HepG2 (cell line): ENCODE data around the gene GRB10. TPM values are rescaled to one million over a fixed set of nuclear protein-coding genes. Genes with fewer than 3 reads are reported as not detected.

Experiments
- ATAC-seq: fragments of 200-7000 bp; cut with Tn5 transposase; 3 replicates; pipeline ENCODE4 v1.9.1; 2020; ENCODE audit warnings: mild to moderate bottlenecking, moderate library complexity
- BruUV-seq: library from RNA; stranded (reverse); fragments of 400-500 nt; replicated peaks from 2 replicates; lab custom pipeline; 2021; lab: Mats Ljungman, UMichigan
- CTCF ChIA-PET: fragments of 300-600 bp; formaldehyde crosslinking; extraction: SDS; loops from one replicate; lab custom pipeline; 2021; ENCODE audit warnings: low total read pairs, inconsistent platforms, low intra/inter-chr PET ratio; lab: Yijun Ruan, JAX
- POLR2A ChIA-PET: fragments of 350-600 bp; sonication (Branson Sonifier 250); formaldehyde crosslinking; loops from one replicate; lab custom pipeline; 2020; ENCODE audit warnings: antibody characterized with exemption, inconsistent platforms; lab: Yijun Ruan, JAX
- DNase-seq: peaks from one replicate; pipeline ENCODE4 v3.0.0-alpha.2; 2015; ENCODE audit warnings: low spot score
- FAIRE-seq: peaks from 3 replicates; lab custom pipeline; 2011; peaks lifted over from hg19 to GRCh38; lab: Jason Lieb, UNC
- H2AFZ ChIP-seq: one replicate; pipeline ENCODE4 v1.6.1; 2011; ENCODE audit warnings: low read length, inconsistent platforms
- H3K27ac ChIP-seq: fragments of 300-600 bp; 3 replicates; pipeline ENCODE4 v1.8.0; 2011; ENCODE audit warnings: mixed run types, mild to moderate bottlenecking, mixed read lengths, low read length, inconsistent platforms; ENCODE audit not compliant: insufficient read depth; ENCODE audit errors: extremely low read length
- H3K27me3 ChIP-seq, 2 experiments: fragments of 200-600 bp in 1 of 2; 2 replicates in 1 of 2; 3 replicates in 1 of 2; pipeline versions ENCODE4 v1.6.0 to v1.8.0; 2011; ENCODE audit warnings: low read length in 2 of 2, mild to moderate bottlenecking in 2 of 2, moderate library complexity in 2 of 2, inconsistent platforms in 1 of 2; ENCODE audit not compliant: insufficient read depth in 2 of 2, control insufficient read depth in 1 of 2
- H3K36me3 ChIP-seq, 2 experiments: fragments of 200-600 bp in 1 of 2; replicated peaks in 1 of 2; 2 replicates in 1 of 2; 3 replicates in 1 of 2; pipeline versions ENCODE4 v1.5.1 to v1.8.0; 2011; ENCODE audit warnings: low read length in 2 of 2, inconsistent platforms in 1 of 2; ENCODE audit not compliant: insufficient read depth in 2 of 2, control insufficient read depth in 1 of 2
- H3K4me1 ChIP-seq: 2 replicates; pipeline ENCODE4 v1.5.1; 2012; ENCODE audit warnings: low read length, inconsistent platforms; ENCODE audit not compliant: insufficient read depth
- H3K4me2 ChIP-seq: 2 replicates; pipeline ENCODE4 v1.6.0; 2011; ENCODE audit warnings: low read depth, low read length, inconsistent platforms
- H3K4me3 ChIP-seq, 3 experiments: fragments of 200-600 bp in 1 of 3; sonication (generic), shearing (Covaris generic) in 1 of 3; replicated peaks in 1 of 3; 2 replicates each; pipeline ENCODE4 v1.5.1; 2011 to 2016; ENCODE audit warnings: low read length in 3 of 3, inconsistent platforms in 2 of 3, low read depth in 2 of 3, mild to moderate bottlenecking in 2 of 3, control low read depth in 1 of 3, mixed read lengths in 1 of 3; ENCODE audit not compliant: insufficient read depth in 1 of 3
- H3K79me2 ChIP-seq: one replicate; pipeline ENCODE4 v1.6.1; 2011; ENCODE audit warnings: low read length, inconsistent platforms; ENCODE audit not compliant: insufficient read depth
- H3K9ac ChIP-seq: 2 replicates; pipeline ENCODE4 v1.6.0; 2011; ENCODE audit warnings: mild to moderate bottlenecking, low read depth, low read length, inconsistent platforms; ENCODE audit not compliant: insufficient read depth
- H3K9me3 ChIP-seq: 2 replicates; pipeline ENCODE4 v1.5.1; 2012; ENCODE audit warnings: mild to moderate bottlenecking, low read length
- H4K20me1 ChIP-seq: 2 replicates; pipeline ENCODE4 v1.6.0; 2011; ENCODE audit warnings: inconsistent platforms, mild to moderate bottlenecking, low read length, moderate library complexity; ENCODE audit not compliant: insufficient read depth
- CEBPB ChIP-seq: IDR thresholded peaks from 2 replicates; pipeline ENCODE4 v1.6.1; 2011; ENCODE audit warnings: low read depth, low read length, improper control_type of control experiment, borderline replicate concordance
- FOXC1 ChIP-seq: sonication (generic); formaldehyde crosslinking; IDR thresholded peaks from 2 replicates; pipeline ENCODE4 v1.8.0; 2022; ENCODE audit warnings: mild to moderate bottlenecking, missing genetic modification reagents, borderline replicate concordance
- GMEB2 ChIP-seq: IDR thresholded peaks from 2 replicates; pipeline ENCODE4 v1.6.1; 2016; ENCODE audit warnings: missing biosample characterization, missing genetic modification reagents, low read depth
- MTERF4 ChIP-seq: sonication (generic); formaldehyde crosslinking; IDR thresholded peaks from 2 replicates; pipeline ENCODE4 v1.8.0; 2023; ENCODE audit warnings: mild to moderate bottlenecking, missing genetic modification reagents
- PITX1 ChIP-seq: sonication (generic); formaldehyde crosslinking; IDR thresholded peaks from 2 replicates; pipeline ENCODE4 v1.5.1; 2020; ENCODE audit warnings: mild to moderate bottlenecking, missing genetic modification reagents
- RXRA ChIP-seq: sonication (generic); formaldehyde crosslinking; IDR thresholded peaks from 2 replicates; pipeline ENCODE4 v1.5.1; 2020; ENCODE audit warnings: missing genetic modification reagents
- SOX5 ChIP-seq: IDR thresholded peaks from 2 replicates; pipeline ENCODE4 v1.6.1; 2016; ENCODE audit warnings: borderline replicate concordance
- TBX2 ChIP-seq: sonication (generic); formaldehyde crosslinking; IDR thresholded peaks from 2 replicates; pipeline ENCODE4 v1.5.0; 2020; ENCODE audit warnings: missing genetic modification reagents, mild to moderate bottlenecking, borderline replicate concordance
- ZFP62 ChIP-seq: sonication (generic); formaldehyde crosslinking; IDR thresholded peaks from 2 replicates; pipeline ENCODE4 v1.4.0; 2020; ENCODE audit warnings: missing genetic modification reagents
- ZNF232 ChIP-seq: sonication (generic); formaldehyde crosslinking; IDR thresholded peaks from 2 replicates; pipeline ENCODE4 v1.4.0; 2020; ENCODE audit warnings: missing genetic modification reagents, borderline replicate concordance
- ZNF446 ChIP-seq: sonication (generic); formaldehyde crosslinking; IDR thresholded peaks from 2 replicates; pipeline ENCODE4 v1.5.0; 2020; ENCODE audit warnings: mild to moderate bottlenecking, missing genetic modification reagents
- ZNF512 ChIP-seq: sonication (generic); formaldehyde crosslinking; IDR thresholded peaks from 2 replicates; pipeline ENCODE4 v1.4.0; 2020; ENCODE audit warnings: mild to moderate bottlenecking, missing genetic modification reagents
- ZNF609 ChIP-seq: sonication (generic); formaldehyde crosslinking; IDR thresholded peaks from 2 replicates; pipeline ENCODE4 v1.4.0; 2020; ENCODE audit warnings: mild to moderate bottlenecking, missing genetic modification reagents, borderline replicate concordance
- ZNF784 ChIP-seq: sonication (generic); formaldehyde crosslinking; IDR thresholded peaks from 2 replicates; pipeline ENCODE4 v1.5.1; 2020; ENCODE audit warnings: missing genetic modification reagents, mild to moderate bottlenecking, borderline replicate concordance
- WGBS: methylation state at CpG from one replicate; pipeline ENCODE4 v1.1.6; 2017; ENCODE audit warnings: low lambda C conversion rate; 5-methylcytosine and 5-hydroxymethylcytosine counted together
- in situ Hi-C: cut with HindIII; loops from 2 replicates; pipeline ENCODE4 v1.10.0; 2017; ENCODE audit warnings: low pct_unique_long_range_greater_than_20kb; ENCODE audit not compliant: extremely low pct_ligation_motif_present
- intact Hi-C: fragments of 100-400 bp; cut with micrococcal nuclease; formaldehyde crosslinking; loops from one replicate; pipeline ENCODE4 v1.10.0; 2022; ENCODE audit not compliant: unreplicated experiment
- polyA plus RNA-seq, 8 experiments: library from polyadenylated mRNA; depleted of rRNA in 3 of 8; stranded (reverse) in 7 of 8; unstranded in 1 of 8; fragments of >200 nt; fragmentation: Illumina TruSeq in 4 of 8; extraction: Trizol in 4 of 8; gene quantifications; 2 replicates each; pipeline versions ENCODE4 v1.2.1 to v1.2.3, GENCODE V29; 2011 to 2016; ENCODE audit warnings: low read depth in 4 of 8, missing spikeins in 1 of 8, mixed read lengths in 1 of 8; ENCODE audit not compliant: insufficient read depth in 1 of 8
- total RNA-seq, 5 experiments: library from RNA; depleted of rRNA; stranded (reverse); fragments of >200 nt; fragmentation: Illumina TruSeq; extraction: Trizol; gene quantifications; 2 replicates each; pipeline ENCODE4 v1.2.3, GENCODE V29; 2016; ENCODE audit warnings: low read depth in 1 of 5

The GRB10 gene
- total and polyA plus RNA-seq, 2 of the 13 experiments (the other 11 are each of a cell fraction or from before 2014, with no cell fraction given), result 4.0 to 6.8 TPM

GRCh38 chr7:50677638-50677996 is 105.1 kb downstream of the GRB10 start:
- Histone ChIP-seq H3K27ac (no peak overlapping the region), H3K79me2 (no peaks in the 10 kb centered on the region), H3K36me3 (no peaks in the 10 kb centered on the region), H2AFZ (no peak overlapping the region), H3K9ac (0 out of 2 replicates have a peak overlapping the region, but pooled peaks have one; percentile 9), H3K4me3 (no peak overlapping the region), H4K20me1 (no peaks in the 10 kb centered on the region), H3K27me3 (no peaks in the 10 kb centered on the region), H3K9me3 (no peaks in the 10 kb centered on the region), H3K4me1 (peaks cover 37% of the 10 kb centered on the region), H3K4me2 (peak overlapping the region; percentile 67)
- BruUV-seq, result no TSS peak
- ChIA-PET CTCF (interaction anchor here (1.0 kb wide), 1 partner anchor 210 kb away, joined by 3 read pairs; no protein-coding TSS in a partner anchor), POLR2A (interaction anchor here (1.0 kb wide), 1 partner anchor 63 kb away, joined by 5 read pairs; no protein-coding TSS in a partner anchor)
- DNase-seq (peak; percentile 41), ATAC-seq (peak; percentile 81), FAIRE-seq (peak; percentile 36)
- intact Hi-C loops (loop anchor here (5.0 kb wide), 2 partner anchors 60 to 115 kb away; no protein-coding TSS in a partner anchor), in situ Hi-C loops (loop anchor here (5.0 to 25.0 kb wide), 2 partner anchors 210 to 540 kb away; no protein-coding TSS in a partner anchor)
- 5% methylated on average over 4 of the region's 7 CpGs for WGBS
- no peak for TF ChIP-seq ZNF609
- peak; percentile 93 for TF ChIP-seq ZNF784
- peak; percentile 29; the same call in 1 of the 2 replicates for TF ChIP-seq RXRA (CRISPR knock-in tag)
- no peak for TF ChIP-seq ZNF512 (CRISPR knock-in tag)
- 0 out of 2 replicates have a peak, but pooled peaks have one; percentile 21 for TF ChIP-seq PITX1 (CRISPR knock-in tag)
- TF ChIP-seq ZNF232 (CRISPR knock-in tag), result no peak
- TF ChIP-seq GMEB2 (CRISPR knock-in tag), result no peak
- TF ChIP-seq SOX5 (CRISPR knock-in tag), result peak; percentile 68; the same call in 1 of the 2 replicates
- no peak for TF ChIP-seq ZNF446 (CRISPR knock-in tag)
- peak; percentile 45; the same call in 1 of the 2 replicates for TF ChIP-seq TBX2
- no peak for TF ChIP-seq ZFP62 (CRISPR knock-in tag)
- TF ChIP-seq CEBPB, result no peak
- no peak for TF ChIP-seq MTERF4 (CRISPR knock-in tag)
- no peak for TF ChIP-seq FOXC1
